ENCODE measurements around the gene PES1.

PES1 gene

GRCh38 chr22:30614879-30615278 is 23.2 kb upstream of the PES1 start:
- no peak for DNase-seq (ENCODE audit: low read depth)
- no peak for TF ChIP-seq CTCF (IDR thresholded peaks at IDR 0.05; ENCODE audit: insufficient read depth, low read depth, low read length, missing control alignments)
- H3K4me3 ChIP-seq (ENCODE audit: low read length), result no peak overlapping the region

GRCh38 chr22:30614268-30614667 is 22.6 kb upstream of the PES1 start:
- H3K4me3 ChIP-seq (ENCODE audit: low read length), result no peak overlapping the region
- TF ChIP-seq CTCF (IDR thresholded peaks at IDR 0.05; ENCODE audit: insufficient read depth, low read depth, low read length, missing control alignments), result no peak
- DNase-seq (ENCODE audit: low read depth), result no peak

GRCh38 chr22:30612789-30613188 is 21.1 kb upstream of the PES1 start:
- H3K4me3 ChIP-seq (ENCODE audit: low read length), result no peak overlapping the region
- DNase-seq (ENCODE audit: low read depth), result no peak
- TF ChIP-seq CTCF (IDR thresholded peaks at IDR 0.05; ENCODE audit: insufficient read depth, low read depth, low read length, missing control alignments), result no peak

GRCh38 chr22:30611197-30611596 is 19.5 kb upstream of the PES1 start:
- TF ChIP-seq CTCF (IDR thresholded peaks at IDR 0.05; ENCODE audit: insufficient read depth, low read depth, low read length, missing control alignments), result no peak
- no peak overlapping the region for H3K4me3 ChIP-seq (ENCODE audit: low read length)
- peak; percentile 73 for DNase-seq (ENCODE audit: low read depth)

GRCh38 chr22:30610299-30610698 is 18.6 kb upstream of the PES1 start:
- TF ChIP-seq CTCF (IDR thresholded peaks at IDR 0.05; ENCODE audit: insufficient read depth, low read depth, low read length, missing control alignments), result no peak
- no peak overlapping the region for H3K4me3 ChIP-seq (ENCODE audit: low read length)
- DNase-seq (ENCODE audit: low read depth), result no peak

GRCh38 chr22:30609260-30610185 is 17.8 kb upstream of the PES1 start:
- H3K4me3 ChIP-seq (ENCODE audit: low read length), result no peak overlapping the region
- TF ChIP-seq CTCF (IDR thresholded peaks at IDR 0.05; ENCODE audit: insufficient read depth, low read depth, low read length, missing control alignments), result no peak
- peak; percentile 86 for DNase-seq (ENCODE audit: low read depth)

GRCh38 chr22:30607939-30608338 is 16.2 kb upstream of the PES1 start:
- DNase-seq (ENCODE audit: low read depth), result no peak
- TF ChIP-seq CTCF (IDR thresholded peaks at IDR 0.05; ENCODE audit: insufficient read depth, low read depth, low read length, missing control alignments), result no peak

More at GRCh38 chr22:30607939-30608338, 16.2 kb upstream of the PES1 start:
- no peak overlapping the region for H3K4me3 ChIP-seq (ENCODE audit: low read length)
